Suprapubic skin (tissue), 3 donors: ENCODE measurements around the gene ST3GAL4.

Experiments
- CTCF ChIP-seq, 2 donors: fragments of 200-600 bp in 1 of 2; fragments of 450-650 bp in 1 of 2; sonication (generic) in 1 of 2; IDR thresholded peaks; one replicate each; pipeline ENCODE4 v1.5.1; 2016 to 2019; ENCODE audit warnings: antibody characterized with exemption in 2 of 2, mild to moderate bottlenecking in 1 of 2, moderate library complexity in 1 of 2
- EP300 ChIP-seq: sonication (generic); formaldehyde crosslinking; IDR thresholded peaks from one replicate; pipeline ENCODE4 v1.6.1; 2017; ENCODE audit warnings: antibody characterized with exemption
- POLR2A ChIP-seq, 2 donors: fragments of 450-650 bp; IDR thresholded peaks; one replicate each; pipeline ENCODE4 v1.6.1; 2017; ENCODE audit warnings: antibody characterized with exemption in 2 of 2, mild to moderate bottlenecking in 2 of 2, moderate library complexity in 2 of 2

GRCh38 chr11:126414615-126415014 is 59.1 kb downstream of the ST3GAL4 start:
- TF ChIP-seq CTCF (IDR thresholded peaks at IDR 0.05) (no peak), EP300 (no peak), POLR2A (IDR thresholded peaks at IDR 0.05) (no peak)
